Effector memory CD8-positive, alpha-beta T cell (primary cell): ENCODE measurements around the gene LDHAL6B.

Experiments
- ATAC-seq: fragments of 150-1000 bp; cut with Tn5 transposase; replicated peaks from 2 replicates; pipeline ENCODE4 v1.10.0; 2021; ENCODE audit warnings: mild to moderate bottlenecking, moderate library complexity
- DNase-seq, 3 experiments: peaks; one replicate each; pipeline ENCODE4 v3.0.0; 2021
- H3K27ac Mint-ChIP-seq, 2 donors: one replicate each; pipeline ENCODE4 v1.8.0; 2022; ENCODE audit warnings: mild to moderate bottlenecking in 2 of 2, mixed read lengths in 2 of 2, moderate library complexity in 2 of 2
- H3K27me3 Mint-ChIP-seq, 2 donors: one replicate each; pipeline ENCODE4 v1.8.0; 2022; ENCODE audit warnings: mixed read lengths in 2 of 2
- H3K36me3 Mint-ChIP-seq: one replicate; pipeline ENCODE4 v1.8.0; 2022; ENCODE audit warnings: mild to moderate bottlenecking, moderate library complexity, mixed read lengths; ENCODE audit not compliant: insufficient read depth
- H3K4me1 Mint-ChIP-seq, 2 donors: one replicate each; pipeline ENCODE4 v1.8.0; 2022; ENCODE audit warnings: low read depth in 2 of 2, mixed read lengths in 2 of 2
- H3K4me3 Mint-ChIP-seq, 2 donors: one replicate each; pipeline ENCODE4 v1.8.0; 2022; ENCODE audit warnings: mild to moderate bottlenecking in 2 of 2, mixed read lengths in 2 of 2, moderate library complexity in 2 of 2
- H3K9me3 Mint-ChIP-seq, 2 donors: one replicate each; pipeline ENCODE4 v1.8.0; 2022; ENCODE audit warnings: mixed read lengths in 2 of 2

The LDHAL6B gene

DNA sequence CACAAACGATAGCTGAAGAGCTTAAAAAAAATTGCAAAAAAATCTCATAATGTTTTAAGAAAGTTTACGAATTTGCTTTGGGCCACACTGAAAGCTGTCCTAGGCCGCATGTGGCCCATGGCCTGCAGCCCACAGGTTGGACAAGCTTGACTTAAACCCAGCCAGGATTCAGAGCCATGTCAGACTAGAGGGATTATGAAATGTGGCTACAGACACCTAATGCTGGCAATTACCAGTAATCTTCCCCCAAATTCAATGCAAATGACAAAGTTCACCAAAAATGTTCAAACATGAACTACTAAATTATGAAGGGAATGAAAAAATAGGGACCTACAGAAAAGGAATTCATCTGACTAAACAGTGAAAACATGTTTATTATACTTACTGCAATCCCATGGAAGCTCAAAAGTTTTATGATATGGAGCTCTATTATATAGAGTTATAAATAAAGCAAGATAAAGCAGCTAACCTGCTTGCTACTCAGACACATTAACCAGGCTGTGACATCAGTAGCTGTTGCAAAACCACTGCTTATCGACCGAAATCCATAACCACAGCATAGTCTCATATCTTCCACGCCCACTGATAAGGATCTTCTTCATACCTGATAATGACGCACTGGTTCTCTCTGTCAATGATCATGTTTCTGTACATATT, 49.2 kb downstream of the LDHAL6B start:
- Mint-ChIP-seq H3K27ac (no peak overlapping the region), H3K36me3 (no peaks in the 10 kb centered on the region), H3K4me1 (peaks cover 5 to 7% of the 10 kb centered on the region in 2 donors), H3K4me3 (no peak overlapping the region), H3K27me3 (peaks cover 0 to 4% of the 10 kb centered on the region in 2 donors), H3K9me3 (no peaks in the 10 kb centered on the region)
- DNase-seq (no peak), ATAC-seq (peak; percentile 54)

DNA sequence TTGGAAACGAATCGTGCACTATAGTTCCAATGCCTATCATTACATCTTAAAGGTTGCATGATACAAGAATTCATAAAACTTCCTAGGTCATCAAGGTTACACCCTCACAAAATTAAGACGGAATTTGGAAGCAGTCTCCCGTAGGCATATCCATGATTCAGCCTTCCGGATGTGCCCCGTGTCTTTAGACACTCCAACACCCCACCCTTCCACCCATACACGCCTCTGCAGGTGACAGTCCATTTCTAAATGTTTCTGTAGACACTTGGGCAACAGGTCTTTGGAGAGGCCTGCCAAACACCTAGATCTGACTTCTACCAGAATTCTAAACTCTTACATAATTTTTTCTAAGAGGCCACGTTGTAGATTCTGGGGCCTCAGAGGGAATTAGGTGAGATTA, 49.8 kb downstream of the LDHAL6B start:
- Mint-ChIP-seq H3K4me1 (peaks cover 5 to 7% of the 10 kb centered on the region in 2 donors), H3K36me3 (no peaks in the 10 kb centered on the region), H3K27ac (no peak overlapping the region), H3K4me3 (no peak overlapping the region), H3K27me3 (peaks cover 0 to 4% of the 10 kb centered on the region in 2 donors), H3K9me3 (no peaks in the 10 kb centered on the region)
- ATAC-seq, result no peak
- DNase-seq, result no peak

DNA sequence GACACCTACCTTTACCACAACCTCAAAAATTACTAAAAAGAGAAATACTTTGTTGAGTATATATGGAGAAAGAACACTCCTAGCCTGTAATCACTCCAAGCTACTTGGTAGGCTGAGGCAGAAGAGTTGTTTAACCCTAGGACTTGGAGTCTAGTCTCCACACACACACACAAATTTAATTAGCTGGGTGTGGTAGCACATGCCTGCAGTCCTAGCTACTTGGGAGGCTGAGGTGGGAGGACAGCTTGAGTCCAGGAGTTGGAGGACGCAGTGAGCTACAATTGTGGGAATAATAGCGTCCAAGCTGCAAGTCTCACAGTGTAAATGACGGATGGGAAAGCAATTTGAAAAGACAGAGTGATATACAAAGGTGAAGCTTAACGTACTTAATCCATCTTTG, 50.5 kb downstream of the LDHAL6B start:
- no peak for DNase-seq
- H3K4me1 Mint-ChIP-seq, result peaks cover 5 to 7% of the 10 kb centered on the region in 2 donors
- H3K27me3 Mint-ChIP-seq, result peaks cover 0 to 4% of the 10 kb centered on the region in 2 donors
- H3K36me3 Mint-ChIP-seq, result no peaks in the 10 kb centered on the region
- no peaks in the 10 kb centered on the region for H3K9me3 Mint-ChIP-seq
- no peak for ATAC-seq
- H3K4me3 Mint-ChIP-seq, result no peak overlapping the region
- H3K27ac Mint-ChIP-seq, result no peak overlapping the region
